Putamen (tissue), 1 donor: Measurements from ENCODE around the gene TK2.
"Not testable (repeated sequence)": the region's sequence is repeated elsewhere in the genome, so short reads cannot be mapped to it uniquely, and the experiment has no call there.

ENCODE experiments used
- DNase-seq: peaks from one replicate; pipeline ENCODE4 v3.0.0-alpha.2; 2016; ENCODE audit warnings: low spot score

TK2 gene

DNA sequence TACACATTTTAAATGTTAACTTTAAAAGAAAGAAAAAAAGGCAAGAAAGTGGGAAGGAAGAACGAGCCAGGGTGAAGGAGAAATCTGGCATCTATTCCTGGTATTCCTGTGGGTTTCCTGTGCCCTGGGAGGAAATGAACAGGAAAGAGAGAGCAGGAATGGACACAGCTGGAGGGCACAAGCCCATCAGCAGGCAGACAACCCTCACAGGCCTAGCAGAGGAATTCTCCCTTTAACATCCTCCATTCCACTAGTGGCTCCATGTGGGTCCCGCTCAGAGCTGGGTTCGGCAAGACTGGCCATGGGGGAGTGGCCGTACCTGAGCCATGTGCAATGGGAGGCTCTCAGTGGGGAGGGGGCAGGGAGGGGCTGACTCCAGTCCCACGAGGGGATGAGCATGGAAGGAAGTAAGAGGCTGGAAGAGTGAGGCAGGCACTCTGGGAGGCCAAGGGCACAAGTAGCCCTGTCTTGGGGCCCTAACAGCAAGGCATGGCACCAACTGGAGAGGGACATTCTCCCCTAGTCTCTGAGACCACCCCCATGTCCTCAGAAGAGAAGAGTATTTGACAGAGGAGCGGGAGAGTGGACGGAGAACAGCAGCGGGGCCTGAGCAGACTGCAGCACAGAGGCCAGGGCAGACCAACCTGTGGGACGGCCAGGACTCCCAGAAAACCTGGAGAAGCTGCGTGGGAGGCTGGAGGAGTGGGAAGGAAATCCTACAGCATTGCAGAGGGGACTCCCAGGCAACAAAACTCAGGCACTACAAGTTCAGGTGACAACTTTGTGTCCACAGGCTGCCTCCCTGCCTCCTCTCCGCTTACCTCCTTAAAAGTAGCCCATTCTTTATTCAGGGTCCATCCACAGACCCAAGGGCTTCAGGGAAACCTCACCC, 30.2 kb downstream of the TK2 start:
- DNase-seq: no peak

DNA sequence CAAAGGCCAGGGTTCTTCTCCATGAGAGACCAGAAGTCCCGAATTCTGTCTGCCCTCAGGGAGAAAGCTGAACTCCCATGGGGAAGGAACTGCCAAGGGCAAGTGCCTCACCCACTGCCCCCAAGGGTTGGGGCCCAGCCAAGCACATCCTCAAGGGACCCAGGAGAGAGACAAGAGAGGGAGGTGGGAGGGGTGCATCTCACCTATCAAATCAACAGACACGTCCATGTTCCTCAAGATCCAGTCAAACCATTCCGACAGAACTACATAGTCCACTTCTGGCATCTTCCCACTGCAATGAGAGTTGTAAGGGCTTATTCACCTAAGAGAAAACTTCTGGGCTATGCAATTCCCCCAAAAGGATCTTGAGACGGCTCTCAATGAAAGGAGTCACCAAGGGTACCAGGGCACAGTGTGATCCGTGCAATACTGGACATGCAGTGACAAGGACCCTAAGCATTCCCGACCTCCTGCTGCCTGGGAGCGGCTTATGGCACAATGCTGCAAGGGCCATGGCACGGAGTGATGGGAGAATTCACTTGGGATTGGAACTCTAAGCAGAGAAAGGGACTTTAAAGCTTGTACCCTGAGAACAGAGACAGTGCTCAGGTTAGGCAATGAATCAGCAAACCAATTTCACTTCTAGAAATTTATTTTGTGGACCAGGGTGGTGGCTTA, 32.2 kb downstream of the TK2 start:
- no peak for DNase-seq

DNA sequence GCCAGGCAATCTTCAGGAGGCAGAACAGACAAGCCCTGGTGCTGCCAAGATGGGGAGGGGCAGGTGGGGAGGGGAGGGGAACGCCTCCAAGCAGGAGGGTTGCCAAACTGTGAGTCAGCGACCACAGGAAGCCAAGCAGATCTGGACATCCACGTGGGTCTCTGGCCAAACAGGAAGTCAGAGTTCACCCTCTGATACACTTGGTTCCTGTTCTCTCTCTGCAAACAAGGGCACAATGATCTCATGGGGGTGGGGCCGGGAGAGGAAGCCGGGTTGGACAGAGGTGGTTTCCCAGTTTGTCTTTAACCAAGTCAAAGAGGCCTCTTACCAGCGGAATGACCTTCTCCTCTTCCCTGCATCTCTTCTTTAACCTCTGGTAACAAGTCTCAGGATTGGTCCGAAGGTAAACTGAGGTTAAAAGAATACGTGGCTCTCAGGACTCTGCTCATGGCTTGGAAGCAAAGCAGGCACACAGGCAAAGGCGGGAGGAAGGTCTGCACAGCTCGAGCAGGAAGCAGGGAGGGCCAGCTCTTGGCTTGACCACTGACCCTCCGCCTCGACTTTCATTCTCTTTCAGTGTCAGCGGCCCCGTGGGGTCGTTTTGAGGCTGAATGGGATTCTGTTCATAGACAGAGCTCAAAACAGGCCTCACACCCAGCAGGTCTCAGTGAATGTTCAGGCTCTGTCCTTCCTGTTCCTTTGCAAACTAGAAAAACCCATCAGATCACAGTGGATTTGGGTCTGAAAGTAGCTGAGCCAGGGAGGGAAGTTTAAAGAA, 32.9 kb downstream of the TK2 start:
- DNase-seq: peak; percentile 94

DNA sequence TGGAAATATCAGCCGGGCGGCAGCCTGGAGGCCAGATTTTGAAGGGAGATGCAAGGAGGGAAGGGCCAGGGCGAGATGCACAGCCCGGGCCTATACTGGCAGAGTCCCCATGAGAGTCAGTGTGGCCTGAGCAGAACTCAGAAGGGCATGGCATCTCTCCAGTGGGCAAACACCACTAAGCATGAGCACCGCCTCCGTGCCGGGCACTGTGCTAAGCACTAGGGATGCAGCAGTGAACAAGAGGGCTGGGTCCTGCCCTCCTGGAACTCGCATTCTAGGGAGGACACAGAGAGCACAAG, 33.5 kb downstream of the TK2 start:
- DNase-seq: no peak

- DNase-seq: no peak
Observed at GRCh38 chr16:66515596-66516508, 34.1 kb downstream of the TK2 start.

DNA sequence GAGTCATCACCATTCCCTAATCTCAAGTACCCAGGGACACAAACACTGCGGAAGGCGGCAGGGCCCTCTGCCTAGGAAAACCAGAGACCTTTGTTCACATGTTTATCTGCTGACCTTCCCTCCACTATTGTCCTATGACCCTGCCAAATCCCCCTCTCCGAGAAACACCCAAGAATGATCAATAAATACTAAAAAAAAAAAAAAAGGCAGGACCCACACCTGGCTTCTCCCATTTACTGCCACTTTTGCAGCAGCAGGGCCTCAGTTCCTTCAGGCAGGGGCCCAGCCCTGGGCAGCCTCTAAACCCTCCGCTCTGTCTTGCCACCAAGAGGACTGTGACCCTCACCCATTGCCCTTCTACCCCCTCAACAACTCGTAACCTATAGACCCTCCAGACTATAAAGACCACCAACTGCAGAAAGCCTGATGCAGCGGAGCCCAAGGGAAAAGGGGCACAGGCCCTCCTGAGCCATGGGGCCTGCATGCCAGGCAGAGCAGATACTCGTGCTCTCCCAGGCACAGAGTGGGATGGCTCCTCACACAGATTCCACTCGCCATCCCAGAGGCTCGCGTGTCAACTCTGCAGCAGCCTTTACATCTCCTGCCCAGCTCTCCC, 34.8 kb downstream of the TK2 start:
- not testable (repeated sequence) for DNase-seq

- not testable (repeated sequence) for DNase-seq
Observed at GRCh38 chr16:66514391-66514790, 35.5 kb downstream of the TK2 start.

DNA sequence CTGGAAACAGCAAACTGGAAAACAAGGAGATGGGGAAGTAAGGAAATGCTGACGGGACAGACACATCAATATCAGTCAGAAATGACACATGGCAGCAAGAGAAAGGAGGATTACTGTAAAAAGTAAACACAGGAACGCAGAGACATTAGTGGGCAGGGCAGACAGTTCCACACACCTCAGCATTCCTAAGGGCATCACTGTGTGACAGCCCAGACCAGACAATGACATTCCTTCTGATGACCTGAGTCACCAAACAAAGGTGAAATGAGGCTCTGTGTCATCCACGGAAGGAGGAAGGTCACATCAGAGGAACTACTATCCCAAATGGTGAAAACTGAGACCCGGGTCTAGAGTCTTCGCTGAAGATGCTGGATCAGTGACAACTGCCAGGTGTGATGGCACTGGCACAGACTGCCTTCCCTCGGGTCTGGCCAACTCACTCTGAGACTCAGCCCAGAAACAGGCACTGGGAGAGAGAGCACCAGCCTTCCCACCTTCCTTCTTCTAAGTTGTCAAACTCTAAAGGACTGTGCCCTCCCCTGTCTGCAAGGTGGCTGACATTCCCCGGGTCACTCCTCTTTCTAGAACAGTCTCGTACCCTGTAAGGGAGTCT, 36.7 kb downstream of the TK2 start:
- no peak for DNase-seq

DNA sequence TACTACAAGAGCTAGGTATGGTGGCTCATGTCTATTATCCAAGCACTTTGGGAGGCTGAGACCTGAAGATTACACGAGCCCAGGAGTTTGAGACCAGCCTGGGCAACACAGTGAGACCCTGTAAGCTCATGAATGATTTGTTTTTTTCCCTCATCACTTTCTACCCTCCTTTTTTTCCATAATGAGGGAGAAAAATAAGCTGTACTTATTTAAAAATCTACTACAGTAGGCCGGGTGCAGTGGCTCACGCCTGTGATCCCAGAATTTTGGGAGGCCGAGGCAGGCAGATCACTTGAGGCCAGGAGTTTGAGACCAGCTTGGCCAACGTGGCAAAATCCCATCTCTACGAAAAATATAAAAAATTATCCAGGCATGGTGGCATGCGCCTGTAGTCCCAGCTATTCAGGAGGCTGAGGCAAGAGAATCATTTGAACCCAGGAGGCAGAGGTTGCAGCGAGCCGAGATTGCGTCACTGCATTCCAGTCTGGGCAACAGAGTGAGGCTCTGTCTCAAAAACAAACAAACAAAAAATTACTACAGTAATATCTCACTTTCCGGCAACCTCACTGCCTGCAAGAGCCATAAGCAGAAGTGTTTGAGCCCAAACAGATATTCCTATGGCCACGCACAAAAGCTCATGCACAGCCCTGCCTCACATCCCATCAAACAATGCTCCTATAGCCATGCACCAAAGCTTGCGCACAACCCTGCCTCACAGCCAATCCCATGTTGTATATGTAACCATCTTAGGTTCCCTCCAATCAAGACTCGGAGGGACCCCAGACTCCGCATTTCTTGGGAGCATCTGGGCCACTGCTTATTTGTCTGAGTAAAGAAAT, 37.4 kb downstream of the TK2 start:
- no peak for DNase-seq

DNA sequence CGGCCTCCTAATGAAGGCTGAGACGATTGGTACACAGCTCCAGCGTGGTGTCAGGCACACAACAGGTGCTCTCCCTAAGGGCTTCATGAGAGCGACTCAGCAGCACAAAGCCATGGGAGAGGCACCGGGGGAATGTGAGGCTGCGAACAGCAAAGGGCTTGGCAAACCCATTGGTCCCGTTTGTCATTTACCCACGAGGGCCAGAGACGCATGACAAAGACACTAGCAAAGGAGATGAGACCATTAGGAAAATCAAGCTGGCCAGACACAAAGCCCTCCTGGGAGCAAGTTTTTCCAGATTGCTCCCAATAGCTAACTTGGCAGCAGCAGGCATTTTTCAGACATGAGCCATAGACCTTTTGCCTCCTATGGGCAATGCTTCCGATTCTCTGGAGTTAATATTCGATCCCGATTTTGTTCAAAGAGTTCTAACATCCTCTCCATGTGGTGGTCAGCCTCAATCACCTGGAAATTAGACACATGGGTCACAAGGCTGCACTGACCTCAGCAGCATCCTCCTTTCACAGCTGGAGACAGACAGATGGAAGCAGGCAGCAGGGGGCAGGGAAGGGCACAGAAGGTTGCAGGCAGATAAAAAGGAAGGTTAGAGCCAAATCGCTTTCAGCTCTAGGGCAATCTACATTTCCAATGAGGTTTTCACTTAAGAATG, 38.2 kb downstream of the TK2 start:
- no peak for DNase-seq

DNA sequence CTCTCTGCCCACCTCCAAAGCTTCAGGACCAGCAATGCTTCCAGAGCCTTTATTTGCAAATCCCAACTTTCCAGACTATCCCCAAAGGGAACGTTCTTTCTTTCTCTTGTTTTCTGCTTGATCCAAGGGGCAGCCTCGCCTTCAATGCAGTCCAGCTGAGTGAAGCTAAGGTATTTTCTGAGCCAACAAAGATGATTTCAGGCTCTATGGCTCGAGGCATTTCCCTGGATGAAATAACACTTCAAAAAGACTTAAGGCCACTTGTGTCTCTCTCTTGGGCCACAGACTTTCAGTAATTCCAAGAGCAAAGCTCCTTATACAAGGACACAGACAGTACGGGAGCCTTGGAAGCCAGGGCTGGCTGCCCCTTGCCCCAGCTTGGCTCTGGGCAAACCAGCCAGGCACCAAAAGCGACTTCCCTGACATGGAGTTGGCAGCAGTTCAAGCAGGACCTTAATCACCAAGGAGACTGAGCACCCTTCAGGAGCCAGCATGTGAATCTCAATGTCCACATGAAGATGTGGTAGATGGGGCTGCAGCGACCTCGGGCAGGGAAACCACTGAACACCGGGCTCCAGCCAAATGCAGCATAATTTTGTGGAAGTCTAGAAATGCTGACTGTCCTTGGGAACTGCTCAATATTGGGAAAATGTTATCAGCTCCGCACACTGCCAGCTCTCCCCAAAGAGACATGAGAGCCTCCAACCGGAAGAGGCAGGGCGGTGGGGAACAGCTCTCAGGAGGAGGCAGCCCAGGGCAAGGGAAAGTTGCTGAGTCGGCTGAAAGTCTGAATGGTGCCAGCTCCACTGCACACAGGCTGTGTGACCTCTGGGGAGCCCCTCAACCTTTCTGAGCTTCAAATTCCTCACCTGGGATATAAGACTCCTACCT, 39.0 kb downstream of the TK2 start:
- no peak for DNase-seq

- DNase-seq: no peak
Observed at GRCh38 chr16:66510298-66510697, 39.6 kb downstream of the TK2 start.

DNA sequence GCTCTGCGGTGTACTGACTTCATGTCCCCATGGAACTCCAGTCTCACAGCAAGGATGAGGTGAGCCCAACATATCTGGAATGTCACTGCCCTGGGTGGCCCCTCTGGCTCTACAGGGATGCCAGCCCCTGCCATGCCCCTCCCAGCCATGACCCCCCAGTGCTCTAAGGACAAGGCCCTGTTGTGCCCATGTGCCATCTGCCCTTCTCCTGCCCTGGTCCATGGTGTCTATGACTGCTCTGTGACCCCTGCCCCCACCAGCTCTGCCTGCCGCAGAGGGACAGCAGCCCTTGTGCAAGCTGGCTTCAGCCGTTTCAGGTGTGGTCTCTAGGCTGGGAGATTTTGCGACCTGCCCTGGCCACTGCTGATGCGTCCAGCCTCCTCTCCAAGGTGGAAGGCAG, 40.3 kb downstream of the TK2 start:
- no peak for DNase-seq

- DNase-seq: no peak
Observed at GRCh38 chr16:66508914-66509496, 40.9 kb downstream of the TK2 start.

DNA sequence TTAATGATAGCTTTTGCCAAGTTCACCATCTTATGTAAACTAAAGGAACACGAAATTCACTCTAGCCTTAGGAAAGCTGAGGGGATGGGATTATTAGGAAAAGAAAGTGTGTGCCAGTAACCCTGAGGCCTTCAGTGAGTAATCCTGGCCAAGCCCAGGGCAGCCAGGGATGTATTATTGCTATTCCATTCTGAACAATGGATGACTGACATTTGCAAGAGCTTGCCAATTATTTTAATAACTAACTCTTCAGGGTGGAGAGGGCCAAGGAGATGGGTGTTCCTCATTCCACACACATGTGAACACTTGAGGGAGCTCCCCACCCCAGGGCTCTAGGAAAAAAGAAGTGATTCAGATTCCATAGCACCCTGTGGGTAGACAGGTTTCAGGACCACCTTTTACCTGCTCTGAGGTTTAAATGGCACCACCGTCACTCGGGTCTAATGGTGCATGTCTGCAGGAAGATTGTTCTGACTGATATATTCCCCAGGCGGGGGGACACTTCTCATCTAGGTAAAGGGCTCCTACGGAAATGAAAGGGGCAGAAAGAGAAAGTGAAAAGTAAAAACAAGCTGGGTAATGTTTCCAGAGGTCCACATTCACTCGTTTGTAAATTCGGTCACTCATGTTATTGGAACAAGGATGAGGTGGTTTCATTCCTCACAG, 41.5 kb downstream of the TK2 start:
- DNase-seq: no peak

- no peak for DNase-seq
Observed at GRCh38 chr16:66507731-66508239, 42.1 kb downstream of the TK2 start.

- no peak for DNase-seq
Observed at GRCh38 chr16:66503612-66504011, 46.3 kb downstream of the TK2 start.
